ENCODE data around the gene UBA52. TPM values are rescaled to one million over a fixed set of nuclear protein-coding genes. Genes with fewer than 3 reads are reported as not detected.

Gene UBA52
- total and polyA plus RNA-seq, 10 of the 15 experiments (the other 5 are each of a cell fraction or from before 2014, with no cell fraction given) = 1,131 to 2,392 (median 1,645) TPM

GRCh38 chr19:18605546-18606280 lies 34.1 kb downstream of the UBA52 start (continued):
- TF ChIP-seq MLLT1 (IDR thresholded peaks at IDR 0.05) = no peak
- no peak for TF ChIP-seq FOS (IDR thresholded peaks at IDR 0.05; ENCODE audit: borderline replicate concordance, extremely low read depth, insufficient read length)
- TF ChIP-seq SREBF2 (IDR thresholded peaks at IDR 0.05; ENCODE audit: low read length) = no peak

- H3K4me2 ChIP-seq (ENCODE audit: control insufficient read depth, insufficient read depth) = no peak within 1 kb of the TSS
- H2AFZ ChIP-seq (ENCODE audit: control insufficient read depth, low read depth, low read length) = no peak within 1 kb of the TSS
- SMC1A ChIA-PET (ENCODE audit: uncharacterized antibody, unreplicated experiment) = no interaction called here
Observed at GRCh38 chr19:18606281-18607225, 34.9 kb downstream of the UBA52 start, which contains the start of gene CRLF1. Gene CRLF1 (minus strand): TSS chr19:18606799. CDS start chr19:18606656, 143 bp downstream.

More at GRCh38 chr19:18606281-18607225, 34.9 kb downstream of the UBA52 start, which contains the start of gene CRLF1:
- H3K9me3 ChIP-seq (replicated peaks; ENCODE audit: control insufficient read depth, insufficient read depth, low read length) = no peaks in the 10 kb centered on the region
- POLR2A ChIA-PET = no interaction called here
- no peaks in the 10 kb centered on the region; the same call in none of the 2 replicates for H4K20me1 ChIP-seq (ENCODE audit: control insufficient read depth, insufficient read depth)
- BruUV-seq (replicated peaks) = no TSS peak
- no peak for ATAC-seq
- no peak within 1 kb of the TSS for H3K4me3 ChIP-seq
- RAD21 ChIA-PET (ENCODE audit: unreplicated experiment) = no interaction called here
- no peak for FAIRE-seq
- DNase-seq (ENCODE audit: low read depth, low spot score) = no peak
- no peak within 1 kb of the TSS for H3K9ac ChIP-seq (ENCODE audit: control insufficient read depth, insufficient read depth, low read length)
- H3K27ac ChIP-seq (ENCODE audit: control insufficient read depth, insufficient read depth) = no peak within 1 kb of the TSS
- no peaks in the 10 kb centered on the region for H3K4me1 ChIP-seq (ENCODE audit: control insufficient read depth, insufficient read depth, low read length)
- TF ChIP-seq POLR2A (IDR thresholded peaks at IDR 0.05; ENCODE audit: low read depth, low read length) (no peak), SREBF1 (IDR thresholded peaks at IDR 0.05; ENCODE audit: low read length) (no peak), KDM1A (IDR thresholded peaks at IDR 0.05; ENCODE audit: borderline replicate concordance) (no peak), CHD1 (IDR thresholded peaks at IDR 0.05; ENCODE audit: low read depth, low read length) (no peak), BCL11A (IDR thresholded peaks at IDR 0.05; ENCODE audit: low read depth, low read length) (no peak), CEBPZ (IDR thresholded peaks at IDR 0.05; ENCODE audit: low read depth, low read length) (no peak), MYB (IDR thresholded peaks at IDR 0.05; ENCODE audit: borderline replicate concordance, low read depth, low read length) (no peak), SIX5 (IDR thresholded peaks at IDR 0.05; ENCODE audit: low read depth, low read length, severe bottlenecking) (no peak), SUPT20H (IDR thresholded peaks at IDR 0.05; ENCODE audit: borderline replicate concordance, control insufficient read depth, low read depth, low read length) (no peak), CHD2 (IDR thresholded peaks at IDR 0.05; ENCODE audit: borderline replicate concordance, low read depth, low read length) (no peak), HSF1 (IDR thresholded peaks at IDR 0.05; ENCODE audit: low read depth, low read length) (no peak)
- H3K27me3 ChIP-seq (replicated peaks in 1 of 2; ENCODE audit: control insufficient read depth in 2 of 2, insufficient read depth in 2 of 2, low read length in 1 of 2) = peaks cover 22 to 26% of the 10 kb centered on the region in 2 experiments
- in situ Hi-C loops (cut with MboI) (no loop called here), intact Hi-C loops (cut with micrococcal nuclease; ENCODE audit: unreplicated experiment) (no loop called here)
- CTCF ChIA-PET = no interaction called here
- no peaks in the 10 kb centered on the region for H3K79me2 ChIP-seq (ENCODE audit: control insufficient read depth, insufficient read depth, low read length)
- 8% methylated on average over 42 of the region's 116 CpGs for WGBS (ENCODE audit: insufficient coverage, insufficient replicate concordance, low lambda C conversion rate, missing lambda C conversion rate)
- no peaks in the 10 kb centered on the region for H3K36me3 ChIP-seq (ENCODE audit: control insufficient read depth in 2 of 2, insufficient read depth in 2 of 2, low read length in 1 of 2)
